BE2C (cell line): Measurements from ENCODE around the gene MYO1E.

Experiments
- DNase-seq: peaks from one replicate; pipeline ENCODE4 v3.0.0-alpha.2; 2020
- H3K27me3 ChIP-seq: fragments of 250-450 bp; sonication (Bioruptor Pico); 2 replicates; pipeline ENCODE4 v1.5.1; 2020; ENCODE audit warnings: mild to moderate bottlenecking
- H3K36me3 ChIP-seq: fragments of 250-450 bp; sonication (Bioruptor Pico); 2 replicates; pipeline ENCODE4 v1.5.1; 2020; ENCODE audit warnings: mild to moderate bottlenecking
- H3K4me1 ChIP-seq: fragments of 250-450 bp; sonication (Bioruptor Pico); 2 replicates; pipeline ENCODE4 v1.5.1; 2020
- H3K4me3 ChIP-seq: 2 replicates; pipeline ENCODE4 v1.5.1; 2011; ENCODE audit warnings: low read depth, low read length
- H3K9me3 ChIP-seq: fragments of 250-450 bp; sonication (Bioruptor Pico); 2 replicates; pipeline ENCODE4 v1.5.1; 2020
- CTCF ChIP-seq: IDR thresholded peaks from 2 replicates; pipeline ENCODE4 v1.5.1; 2012; ENCODE audit warnings: mild to moderate bottlenecking, low read depth, low read length

The MYO1E gene

DNA sequence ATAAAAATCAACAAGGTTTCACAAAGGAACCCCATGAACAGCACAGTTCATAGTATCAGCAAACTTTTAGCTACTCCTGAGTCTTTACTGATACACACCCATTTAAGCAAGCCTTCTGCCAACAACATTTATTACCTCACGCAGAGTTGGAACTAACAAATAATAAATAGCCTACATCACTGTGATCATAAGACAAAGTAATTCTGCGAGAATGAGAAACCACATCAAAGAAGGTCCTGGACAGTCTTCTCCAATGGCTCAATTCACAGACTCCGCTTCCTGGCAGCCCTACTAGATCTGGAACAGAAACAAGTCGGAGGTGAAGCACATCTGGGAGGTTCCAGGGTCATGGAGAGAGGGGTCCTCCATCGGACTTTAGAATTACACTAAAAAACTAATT lies 129.0 kb downstream of the MYO1E start:
- Histone ChIP-seq H3K4me1 (no peaks in the 10 kb centered on the region), H3K27me3 (peaks cover 10% of the 10 kb centered on the region), H3K9me3 (no peaks in the 10 kb centered on the region), H3K36me3 (no peaks in the 10 kb centered on the region), H3K4me3 (no peak overlapping the region)
- TF ChIP-seq CTCF: no peak
- no peak for DNase-seq

DNA sequence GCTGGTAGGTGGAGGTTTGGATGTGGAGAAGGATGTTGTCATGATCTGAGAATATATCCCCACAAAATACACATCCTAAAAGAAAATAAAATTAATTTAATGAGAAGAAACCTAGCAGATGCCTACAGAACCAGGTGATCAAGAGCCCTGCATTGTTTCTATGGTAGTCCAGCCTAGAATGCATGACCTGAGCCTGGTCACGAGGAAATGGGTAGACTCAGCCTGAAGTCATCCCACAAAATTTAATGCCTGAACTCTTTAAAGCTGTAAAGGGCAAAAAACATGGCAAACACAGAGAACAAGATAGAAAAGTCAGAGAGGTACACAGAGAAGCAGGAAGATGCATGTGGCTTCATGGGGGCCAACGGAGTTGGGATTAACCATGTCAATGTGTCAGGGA lies 130.0 kb downstream of the MYO1E start:
- Histone ChIP-seq H3K4me3 (no peak overlapping the region), H3K9me3 (no peaks in the 10 kb centered on the region), H3K27me3 (peaks cover 17% of the 10 kb centered on the region), H3K4me1 (no peaks in the 10 kb centered on the region), H3K36me3 (no peaks in the 10 kb centered on the region)
- no peak for DNase-seq
- TF ChIP-seq CTCF: no peak

DNA sequence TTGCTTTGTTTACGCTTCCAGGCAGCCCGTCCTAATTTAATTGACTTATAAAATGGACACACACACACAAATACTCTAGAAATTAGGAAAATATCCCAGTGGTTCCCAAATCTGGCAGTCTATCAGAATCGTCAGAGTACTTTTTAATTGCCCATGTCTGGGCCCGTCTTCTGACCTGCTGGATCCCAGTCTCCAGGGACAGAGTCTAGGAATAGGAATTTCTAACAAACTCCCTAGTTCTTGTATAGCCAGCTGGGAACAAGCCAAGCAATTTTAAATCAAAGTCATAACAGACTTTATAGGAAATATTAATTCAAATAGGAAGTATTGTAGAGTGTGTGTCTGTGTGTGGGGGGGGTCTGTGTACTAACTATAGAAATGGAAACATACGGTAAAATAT lies 132.6 kb downstream of the MYO1E start:
- no peak for TF ChIP-seq CTCF

DNA sequence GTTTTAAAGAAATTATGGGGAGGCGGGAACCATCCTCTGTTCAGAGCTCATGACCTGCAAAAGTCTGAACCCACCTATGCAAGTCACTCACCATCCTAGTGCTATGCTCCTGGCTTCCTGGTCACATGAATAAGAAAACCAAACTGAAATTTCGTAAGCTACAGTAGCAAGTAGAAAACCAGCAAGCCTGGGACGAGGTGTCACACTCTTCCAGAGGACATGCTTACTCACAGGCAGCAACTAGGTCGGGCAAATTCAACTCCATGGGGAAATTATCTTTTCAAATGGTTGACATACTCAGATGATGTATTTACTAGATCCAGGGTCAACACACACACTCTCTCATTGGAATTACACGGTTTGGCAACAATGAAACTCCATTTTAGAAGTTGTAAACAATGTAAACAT lies 134.7 kb downstream of the MYO1E start:
- H3K27me3 ChIP-seq: peaks cover 7% of the 10 kb centered on the region
- H3K36me3 ChIP-seq: no peaks in the 10 kb centered on the region
- H3K4me1 ChIP-seq: no peaks in the 10 kb centered on the region
- H3K9me3 ChIP-seq: no peaks in the 10 kb centered on the region
- DNase-seq: no peak
- TF ChIP-seq CTCF: no peak
- H3K4me3 ChIP-seq: no peak overlapping the region

More for the DNA sequence above, 132.6 kb downstream of the MYO1E start:
- Histone ChIP-seq H3K27me3 (peaks cover 17% of the 10 kb centered on the region), H3K36me3 (no peaks in the 10 kb centered on the region), H3K4me3 (no peak overlapping the region), H3K4me1 (no peaks in the 10 kb centered on the region), H3K9me3 (no peaks in the 10 kb centered on the region)
- DNase-seq: no peak

- Histone ChIP-seq H3K36me3 (no peaks in the 10 kb centered on the region), H3K4me3 (no peak overlapping the region), H3K4me1 (no peaks in the 10 kb centered on the region), H3K9me3 (no peaks in the 10 kb centered on the region), H3K27me3 (peaks cover 7% of the 10 kb centered on the region)
- no peak for DNase-seq
- TF ChIP-seq CTCF: no peak
These were observed 135.4 kb downstream of the MYO1E start for GRCh38 chr15:59237119-59237855.

GRCh38 chr15:59236394-59236793 lies 136.3 kb downstream of the MYO1E start:
- no peak for TF ChIP-seq CTCF
- peaks cover 7% of the 10 kb centered on the region for H3K27me3 ChIP-seq
- H3K4me1 ChIP-seq: no peaks in the 10 kb centered on the region
- no peaks in the 10 kb centered on the region for H3K36me3 ChIP-seq
- DNase-seq: no peak
- no peak overlapping the region for H3K4me3 ChIP-seq
- H3K9me3 ChIP-seq: no peaks in the 10 kb centered on the region
